ENCODE results near the gene TMEM115.

GRCh38 chr3:50395070-50395860 lies 35.9 kb upstream of the TMEM115 start:
- TF ChIP-seq CTCF (IDR thresholded peaks at IDR 0.05) (no peak), EP300 (IDR thresholded peaks at IDR 0.05) (no peak)

All from tibial nerve (tissue), 4 donors.